NCI-H82 (cell line): ENCODE data around the gene CNR1.
"Not testable (repeated sequence)": the region's sequence is repeated elsewhere in the genome, so short reads cannot be mapped to it uniquely, and the experiment has no call there.

ENCODE experiments used
- DNase-seq: peaks from one replicate; lab custom pipeline; 2025; lab: John Stamatoyannopoulos, UW

The CNR1 gene

DNA sequence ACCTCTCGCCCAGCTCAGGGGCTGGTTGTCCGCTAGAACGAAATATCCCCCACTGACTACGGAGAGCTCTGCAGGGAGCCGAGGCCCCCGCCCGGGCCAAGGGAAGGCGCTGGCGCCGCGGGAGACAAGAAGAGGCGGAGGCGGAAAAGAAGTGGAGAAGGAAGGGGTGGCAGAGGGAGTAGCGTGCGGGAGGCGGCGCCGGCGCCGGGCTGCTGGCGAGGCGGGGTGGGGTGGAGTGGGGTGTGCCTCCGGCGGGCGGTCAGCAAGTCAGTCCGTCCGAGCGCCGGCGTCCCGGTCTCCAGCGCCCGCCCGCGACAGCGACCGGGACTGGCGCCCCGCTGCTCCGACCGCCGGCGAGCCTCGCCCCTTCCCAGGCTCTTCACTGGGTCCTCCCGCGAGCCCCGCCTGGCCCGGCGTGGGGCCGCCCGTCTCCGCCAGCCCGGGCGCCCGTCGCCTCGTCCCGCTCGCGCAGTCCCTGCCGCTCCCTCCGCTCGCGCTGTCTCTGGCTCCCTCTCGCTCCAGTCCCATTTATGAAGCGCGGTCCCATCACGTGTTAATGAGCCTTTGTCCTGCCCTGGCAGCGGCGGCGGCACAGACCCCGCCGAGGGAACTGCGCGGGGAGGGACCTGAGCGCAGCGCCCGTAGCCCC lies at the start of gene CNR1:
Gene CNR1 (minus strand): TSS at position 504 of the 649 bp plus-strand sequence. CDS start 21,073 bp downstream, outside the sequence.
- peak; percentile 58 for DNase-seq

DNA sequence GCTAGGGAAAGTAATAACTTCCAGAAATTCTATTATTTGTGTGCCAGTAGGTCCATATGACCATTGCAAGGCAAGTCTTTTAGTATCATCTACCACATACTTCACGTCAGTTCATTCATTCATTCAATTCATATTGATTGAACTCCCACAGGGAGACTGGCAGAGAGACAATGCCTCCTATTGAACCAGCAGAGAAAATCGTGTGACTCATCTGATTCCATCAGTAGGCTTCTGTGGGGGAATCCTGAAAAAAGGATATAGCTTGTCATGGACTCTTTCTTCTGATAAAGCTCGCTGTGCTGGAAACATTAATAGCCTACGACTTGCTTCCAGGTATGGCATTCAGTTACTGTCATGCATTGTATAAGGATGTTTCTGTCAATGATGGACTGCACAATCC lies 45.3 kb upstream of the CNR1 start:
- no peak for DNase-seq

DNA sequence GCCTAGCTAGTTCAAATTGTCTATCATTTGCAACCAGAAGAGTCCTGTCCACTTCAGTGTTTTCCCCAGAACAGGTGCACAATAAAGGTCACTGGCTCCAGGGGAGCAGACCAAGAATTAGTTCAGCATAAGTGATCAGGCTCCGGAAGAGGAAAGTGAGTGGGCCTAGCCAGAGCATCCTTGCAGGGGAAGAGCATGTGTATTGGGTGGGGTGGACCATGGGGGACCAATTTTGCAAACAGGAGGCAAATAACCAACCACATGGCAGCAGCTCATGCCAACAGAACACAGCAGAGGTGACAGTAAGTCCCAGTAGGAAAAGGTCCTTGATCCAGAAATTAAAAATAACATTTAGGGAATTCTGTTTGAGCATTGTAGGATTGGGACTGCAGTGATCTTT lies 43.2 kb upstream of the CNR1 start:
- DNase-seq = no peak

DNA sequence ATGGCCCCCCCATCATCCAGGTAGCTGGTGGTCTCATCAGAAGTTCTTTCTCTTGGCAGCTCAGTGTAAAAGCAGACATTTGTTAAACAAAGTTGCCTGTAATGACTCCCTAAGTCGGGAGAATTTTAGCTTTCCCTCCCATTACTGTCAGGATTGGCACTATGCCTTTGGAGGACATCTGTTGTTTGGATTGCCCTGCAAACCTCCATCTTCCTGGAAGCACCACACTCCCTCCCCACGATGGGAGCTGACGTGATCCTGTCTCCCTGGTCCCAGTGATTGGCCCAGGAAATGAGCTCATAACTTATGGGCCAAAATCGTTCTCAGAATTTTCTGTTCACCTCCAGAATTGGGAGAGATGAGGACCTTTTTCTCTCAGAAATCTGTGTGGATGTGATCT lies 42.6 kb upstream of the CNR1 start:
- no peak for DNase-seq

DNA sequence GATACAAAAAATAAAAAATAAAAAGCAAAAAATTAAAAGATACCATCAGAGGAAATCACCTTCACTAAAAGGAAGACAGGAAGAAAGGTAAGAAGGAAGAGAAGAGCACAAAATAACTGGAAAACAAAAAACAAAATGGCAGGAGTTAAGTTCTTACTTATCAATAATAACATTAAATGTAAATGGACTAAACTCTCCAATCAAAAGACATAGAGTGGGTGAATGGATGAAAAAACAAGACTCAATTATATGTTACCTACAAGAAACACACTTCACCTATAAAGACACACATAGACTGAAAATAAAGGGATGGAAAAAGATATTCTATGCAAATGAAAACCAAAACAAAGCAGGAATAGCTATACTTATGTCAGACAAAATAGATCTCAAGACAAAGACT lies 35.6 kb upstream of the CNR1 start:
- DNase-seq = not testable (repeated sequence)

DNA sequence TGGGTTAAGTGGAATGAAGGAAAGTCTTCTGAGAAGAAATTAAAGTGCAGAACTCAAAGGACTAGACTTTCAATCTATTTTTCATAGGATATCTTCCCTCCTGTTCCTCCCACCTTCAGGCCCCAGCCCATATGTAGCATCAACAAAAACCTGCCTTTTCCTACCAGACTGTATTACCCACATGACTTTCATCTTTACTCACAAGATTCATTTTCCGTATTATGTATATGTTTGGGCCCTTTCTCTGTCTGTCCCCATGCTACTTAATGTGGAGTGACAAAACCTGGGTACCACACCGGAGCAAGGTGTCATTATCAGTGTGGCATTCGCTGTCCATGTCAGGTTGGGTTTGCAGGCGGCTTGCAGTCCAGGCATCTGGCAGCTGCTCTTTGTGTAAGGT lies 18.8 kb upstream of the CNR1 start:
- DNase-seq = no peak

DNA sequence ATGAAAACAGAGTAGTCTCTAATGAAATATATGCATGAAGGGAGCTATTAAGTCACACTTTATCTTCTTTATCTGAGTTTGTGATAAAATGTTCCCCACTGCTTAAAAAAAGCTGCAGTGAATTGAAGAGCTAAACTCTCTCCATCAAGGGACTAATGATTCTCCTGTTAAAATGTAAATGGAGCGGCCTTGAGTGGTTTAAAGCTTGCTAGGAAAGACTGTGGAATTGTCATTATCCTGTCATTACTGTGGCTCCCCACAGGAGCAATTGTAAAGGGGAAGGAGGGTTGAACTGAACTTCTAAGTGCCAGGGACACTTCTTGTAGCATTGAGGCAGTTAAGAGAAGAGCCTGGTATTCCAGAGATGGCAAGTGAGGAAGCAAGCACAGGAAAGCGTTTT lies 17.3 kb upstream of the CNR1 start:
- DNase-seq = no peak

DNA sequence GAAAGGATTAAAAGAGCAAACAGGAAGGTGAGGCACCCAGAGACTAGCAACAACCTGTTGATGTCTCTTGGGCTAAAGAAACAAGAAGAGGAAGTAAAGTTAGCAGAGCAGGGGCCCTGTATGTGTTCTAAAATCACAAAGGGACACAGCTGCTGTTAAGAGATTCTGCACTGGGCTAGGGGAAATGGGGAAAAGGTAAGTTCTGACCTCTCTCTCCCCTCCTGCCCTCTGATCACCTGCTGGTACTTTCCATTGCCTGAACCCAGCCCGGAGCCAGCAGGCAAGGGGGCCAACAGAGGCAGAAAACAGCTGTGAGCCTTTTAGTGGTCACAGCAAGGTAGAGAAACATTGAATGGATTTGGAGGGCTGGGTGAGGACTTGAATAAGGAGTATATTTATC lies 13.5 kb upstream of the CNR1 start:
- DNase-seq = no peak

DNA sequence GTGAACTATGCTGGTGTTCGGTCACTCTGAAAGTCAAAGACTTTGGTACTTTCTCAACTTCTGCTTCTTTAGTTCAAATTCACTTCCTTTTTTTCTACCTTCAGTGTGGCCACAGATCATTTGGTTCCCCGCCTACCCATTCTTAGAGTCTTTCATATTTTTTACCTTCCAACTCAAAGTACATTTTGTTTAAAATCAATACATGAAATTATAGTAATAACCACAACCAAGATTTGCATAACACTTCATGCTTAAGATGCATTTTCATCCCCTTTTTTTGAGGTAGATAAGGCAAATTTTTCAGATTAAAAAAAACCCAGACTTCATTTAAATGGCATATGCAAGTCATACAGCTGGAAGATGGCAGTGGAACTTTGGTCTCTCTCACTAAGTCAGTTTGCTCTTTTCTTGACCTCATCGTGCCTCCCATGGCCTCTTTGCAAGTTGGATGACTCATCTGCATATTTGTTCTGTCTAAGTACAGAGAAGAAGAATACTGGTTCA lies 11.9 kb upstream of the CNR1 start:
- no peak for DNase-seq

DNA sequence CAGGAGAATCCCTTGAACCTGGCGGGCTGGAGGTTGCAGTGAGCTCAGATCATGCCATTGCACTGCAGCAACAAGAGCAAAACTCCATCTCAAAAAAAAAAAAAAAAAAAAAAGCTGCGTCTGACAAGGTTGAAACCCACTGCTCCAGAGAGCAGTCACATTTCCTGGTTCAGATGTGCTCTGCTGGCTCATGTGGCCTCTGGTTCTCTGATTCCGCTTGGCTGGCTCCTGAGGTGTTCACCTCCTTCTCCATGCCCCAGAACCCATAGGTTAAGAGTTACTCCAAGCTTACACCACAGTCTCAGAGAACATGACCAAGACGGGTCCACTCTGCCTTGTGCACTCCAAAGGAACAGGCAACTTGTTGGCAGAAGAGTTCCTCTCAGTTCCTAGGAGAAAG lies 8.8 kb upstream of the CNR1 start:
- DNase-seq = no peak

DNA sequence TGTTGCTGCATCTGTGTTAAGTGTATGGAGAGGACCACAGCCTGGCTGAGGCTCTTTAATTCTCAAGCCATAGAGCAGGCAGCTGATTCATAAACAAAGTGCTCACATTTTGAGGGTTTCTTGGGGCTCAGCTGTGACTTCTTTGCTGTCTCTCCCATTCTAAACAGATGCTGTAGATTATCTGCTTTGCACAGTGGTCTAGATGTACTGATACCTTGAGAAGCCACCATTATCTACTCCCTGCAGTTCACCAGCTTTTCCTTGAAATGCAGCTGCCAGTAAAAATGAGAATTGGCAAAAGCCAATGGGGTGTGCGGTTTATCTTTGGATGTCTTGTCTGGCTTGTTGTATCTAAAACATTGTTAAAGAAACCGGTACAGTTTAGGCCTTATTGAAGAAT lies 5.2 kb upstream of the CNR1 start:
- no peak for DNase-seq

DNA sequence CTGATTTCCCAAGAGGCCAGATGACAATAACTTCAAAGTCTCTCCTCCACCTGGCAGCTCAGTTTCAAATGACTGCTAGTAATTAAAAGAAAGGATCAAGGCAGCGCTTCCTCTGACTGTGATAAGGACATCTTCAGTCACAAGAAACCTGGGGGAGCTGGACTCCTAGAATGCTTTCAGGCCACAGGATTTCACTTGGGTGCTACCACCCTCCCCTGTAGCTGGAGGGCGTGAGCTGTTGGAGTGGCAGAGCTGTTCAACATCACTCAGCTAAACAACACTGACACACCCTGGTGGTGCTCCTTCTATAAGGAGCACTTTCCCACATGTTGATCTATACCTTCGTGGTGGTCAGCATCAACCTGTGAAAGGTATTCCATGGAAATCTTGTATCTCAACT lies 2.2 kb upstream of the CNR1 start:
- DNase-seq = peak; percentile 38

DNA sequence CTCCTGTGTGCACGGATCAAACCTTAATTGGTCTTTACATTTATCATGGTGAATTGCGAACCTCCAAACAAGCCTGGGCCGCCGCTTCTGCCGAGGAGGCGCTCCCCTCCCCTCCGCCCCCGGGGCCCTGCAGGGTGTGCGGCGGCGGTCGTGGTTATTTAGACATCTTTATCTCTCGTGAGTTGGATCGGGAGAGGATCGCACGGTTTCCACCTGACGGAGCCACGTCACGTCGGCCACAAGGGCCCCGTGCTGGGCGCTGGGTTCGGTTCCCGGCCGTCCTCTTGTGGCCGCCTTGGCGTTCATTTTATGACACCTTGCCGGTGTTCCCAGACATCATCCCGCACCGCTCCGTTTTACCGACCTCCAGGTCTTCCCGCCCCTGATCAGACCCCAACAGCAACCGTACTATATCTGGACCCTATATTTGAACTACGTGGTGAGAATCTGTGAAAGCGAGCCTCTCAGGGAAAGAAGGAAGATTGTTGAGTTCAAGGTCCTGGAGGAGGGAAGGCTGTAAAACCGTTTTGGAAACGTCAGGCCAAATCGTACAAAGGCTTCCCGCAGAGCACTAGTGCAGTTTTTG lies 1.3 kb upstream of the CNR1 start:
- peak; percentile 44 for DNase-seq

DNA sequence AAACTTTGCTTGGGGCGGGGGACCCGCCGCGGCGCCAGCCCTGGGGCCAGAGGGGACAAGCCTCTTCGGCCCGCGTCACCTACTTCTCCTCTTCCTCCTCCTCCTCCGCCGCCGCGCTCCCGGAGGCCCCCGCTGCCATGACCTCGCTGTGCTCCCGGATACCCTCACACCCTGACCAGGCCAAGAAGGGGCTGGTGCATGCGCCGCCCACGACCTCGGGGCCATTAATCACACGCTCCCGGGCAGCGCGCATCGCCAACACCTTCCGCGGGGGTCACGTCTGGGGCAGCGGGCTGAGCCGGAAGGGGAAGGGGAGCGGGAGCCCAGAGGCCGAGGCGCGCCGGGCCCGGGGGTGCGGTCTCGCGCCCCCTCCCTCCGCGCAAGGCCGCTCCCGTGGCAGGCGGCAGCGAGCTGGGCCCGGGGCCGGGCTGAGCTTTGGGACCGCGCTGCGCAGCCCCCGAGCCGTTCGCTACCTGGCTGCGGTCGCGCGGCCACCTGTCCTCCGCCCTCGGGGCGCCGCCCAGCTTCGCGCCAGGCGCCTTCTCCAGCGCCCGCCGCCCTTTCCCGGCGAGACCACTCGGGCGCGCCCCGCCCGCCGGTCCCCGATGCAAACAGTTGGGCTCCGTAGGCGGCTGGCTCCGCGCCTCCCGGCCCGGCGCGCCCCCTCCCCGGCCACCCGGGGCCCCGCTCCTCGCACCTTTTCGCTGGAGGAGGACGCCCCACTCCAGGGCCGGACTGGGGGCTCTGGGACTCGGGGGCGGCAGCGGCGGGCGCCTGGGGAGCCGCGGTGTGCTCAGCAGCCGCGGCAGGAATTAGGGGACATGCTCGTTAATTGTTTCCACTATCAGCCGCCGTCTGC lies 575 bp upstream of the CNR1 start:
- DNase-seq = peak; percentile 36

DNA sequence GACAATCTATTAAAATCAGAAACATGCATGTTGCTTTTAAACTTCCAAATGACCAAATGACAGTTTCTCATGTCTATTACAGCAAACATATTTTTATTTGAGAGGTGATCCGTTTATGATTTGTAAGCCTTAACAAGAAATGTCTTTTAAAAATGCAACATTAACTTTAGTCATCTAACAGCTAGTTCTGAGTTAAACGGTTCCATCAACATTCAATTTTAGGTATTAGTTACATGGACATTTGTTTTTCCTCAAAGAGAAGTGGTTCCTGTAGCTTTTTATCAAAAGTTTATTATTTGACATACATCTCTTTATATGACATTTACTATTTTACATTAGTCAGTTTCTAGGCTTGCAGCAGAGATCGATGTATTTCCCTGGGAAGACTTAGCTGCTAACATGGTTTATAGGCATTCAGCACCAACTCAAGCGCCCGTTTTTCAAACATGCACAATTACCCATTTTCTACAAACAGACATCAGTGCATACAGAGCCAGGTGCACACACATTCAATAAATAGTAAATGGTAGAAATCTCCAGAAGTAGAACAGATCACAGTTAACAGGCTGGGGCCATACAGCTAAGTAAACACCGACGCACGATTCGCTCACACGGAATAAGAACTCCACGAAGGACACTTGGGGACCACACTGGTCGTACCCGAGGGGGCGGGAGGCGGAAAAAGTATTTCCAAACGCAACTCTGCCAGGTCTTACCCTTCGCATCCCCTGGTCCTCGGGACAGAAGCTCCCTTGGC lies 882 bp downstream of the CNR1 start:
- DNase-seq = peak; percentile 49

DNA sequence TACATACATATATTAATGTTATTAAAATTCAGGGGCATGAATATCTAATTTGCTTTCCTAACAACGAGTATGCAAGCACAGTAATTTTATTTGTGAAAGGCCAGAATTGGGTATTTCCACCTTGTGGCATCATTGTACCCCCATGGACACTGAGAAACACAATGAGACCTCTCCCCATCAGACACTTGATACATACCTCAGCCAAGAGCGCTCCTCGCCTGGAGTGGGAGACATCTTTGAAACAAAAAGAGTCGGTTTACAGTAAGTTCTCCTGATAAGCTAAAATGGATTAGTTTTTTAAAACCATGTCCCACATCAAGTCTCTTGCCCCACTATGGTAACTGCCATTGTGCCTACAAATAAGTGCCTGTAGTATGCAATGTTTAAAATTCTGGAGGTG lies 2.1 kb downstream of the CNR1 start:
- peak; percentile 34 for DNase-seq

DNA sequence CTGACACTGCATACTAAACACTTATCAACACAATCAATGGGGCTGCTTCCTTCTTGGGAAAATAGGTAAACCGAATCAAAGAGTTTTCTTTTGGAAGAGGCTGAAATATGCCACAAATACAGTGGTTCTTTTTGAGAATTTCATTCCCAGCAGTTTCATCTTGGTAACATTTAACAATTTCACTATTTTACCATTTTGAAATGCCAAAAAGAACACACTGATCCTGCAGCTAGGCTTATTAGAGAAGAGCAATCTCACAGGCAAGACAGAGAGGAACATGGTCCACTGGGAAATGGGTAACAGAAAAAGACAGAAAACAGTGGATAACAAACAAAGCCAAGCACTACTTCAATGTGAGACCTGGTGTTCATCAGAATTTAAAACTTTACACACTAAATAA lies 2.5 kb downstream of the CNR1 start:
- DNase-seq = no peak

DNA sequence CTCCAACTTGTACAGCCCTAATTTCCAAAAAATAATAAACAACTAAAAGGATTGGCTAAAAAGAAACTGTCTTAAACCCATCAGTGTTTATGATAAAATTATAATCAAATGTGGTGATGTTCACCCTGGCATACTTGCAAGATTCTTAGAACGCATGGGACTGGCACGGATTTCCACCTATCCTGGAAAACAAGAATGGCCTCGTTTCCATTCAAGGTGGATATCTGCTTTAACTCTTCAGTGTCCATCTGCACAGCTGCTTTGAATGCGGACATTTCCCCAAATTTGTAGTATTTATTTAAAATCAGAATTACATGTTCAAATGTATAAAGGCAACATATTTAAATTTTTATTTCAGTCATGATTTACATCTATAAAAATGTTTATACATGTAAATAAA lies 4.2 kb downstream of the CNR1 start:
- no peak for DNase-seq

DNA sequence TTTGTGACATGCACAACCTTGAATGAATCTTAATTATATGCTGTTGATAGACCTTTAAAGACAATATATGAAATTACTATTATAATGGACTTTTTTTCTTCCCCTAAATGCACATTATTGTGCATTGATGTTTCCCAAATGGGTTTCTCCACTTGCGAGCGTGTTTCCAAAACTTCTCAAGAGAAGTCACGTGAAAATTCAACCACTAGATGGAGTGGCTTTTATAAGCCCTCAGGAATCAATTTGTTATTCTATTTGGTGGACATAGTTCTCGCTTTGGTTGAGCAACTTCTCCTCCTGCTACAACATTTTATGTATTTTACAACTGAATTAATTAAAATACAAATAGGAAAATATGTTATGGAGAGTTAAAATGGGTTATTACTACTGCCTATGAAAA lies 9.0 kb downstream of the CNR1 start:
- DNase-seq = no peak

DNA sequence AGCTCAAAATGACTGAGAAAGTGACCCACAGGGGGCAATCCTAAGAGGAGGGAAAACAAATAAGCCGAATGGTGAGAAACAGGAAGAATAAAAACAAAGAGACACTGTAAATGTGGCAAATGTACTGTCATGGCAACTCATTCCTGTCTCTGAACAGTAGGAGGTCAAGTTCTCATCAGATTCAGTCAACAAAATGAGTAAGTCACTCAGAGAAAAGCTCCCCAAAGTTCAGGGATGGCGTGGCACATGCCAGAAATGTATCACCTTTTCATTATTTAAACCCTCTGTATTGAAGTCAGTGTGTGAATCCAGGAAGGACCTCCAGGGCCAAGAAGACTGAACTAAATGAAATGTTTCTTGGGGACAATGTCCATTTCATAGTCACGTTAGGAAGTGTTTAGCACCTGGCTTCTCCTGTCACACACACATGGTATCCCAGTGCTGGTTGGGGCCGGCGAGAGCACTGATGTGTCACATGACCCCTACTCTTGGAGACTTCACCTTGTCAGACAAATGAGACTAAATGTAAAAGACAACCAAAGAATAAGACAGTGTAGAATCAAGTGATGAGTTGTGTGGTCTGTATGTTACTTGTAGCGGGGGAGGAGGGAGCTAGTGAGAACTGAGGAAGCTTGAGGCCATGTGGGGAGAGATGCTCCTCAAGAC lies 20.7 kb downstream of the CNR1 start:
- no peak for DNase-seq

DNA sequence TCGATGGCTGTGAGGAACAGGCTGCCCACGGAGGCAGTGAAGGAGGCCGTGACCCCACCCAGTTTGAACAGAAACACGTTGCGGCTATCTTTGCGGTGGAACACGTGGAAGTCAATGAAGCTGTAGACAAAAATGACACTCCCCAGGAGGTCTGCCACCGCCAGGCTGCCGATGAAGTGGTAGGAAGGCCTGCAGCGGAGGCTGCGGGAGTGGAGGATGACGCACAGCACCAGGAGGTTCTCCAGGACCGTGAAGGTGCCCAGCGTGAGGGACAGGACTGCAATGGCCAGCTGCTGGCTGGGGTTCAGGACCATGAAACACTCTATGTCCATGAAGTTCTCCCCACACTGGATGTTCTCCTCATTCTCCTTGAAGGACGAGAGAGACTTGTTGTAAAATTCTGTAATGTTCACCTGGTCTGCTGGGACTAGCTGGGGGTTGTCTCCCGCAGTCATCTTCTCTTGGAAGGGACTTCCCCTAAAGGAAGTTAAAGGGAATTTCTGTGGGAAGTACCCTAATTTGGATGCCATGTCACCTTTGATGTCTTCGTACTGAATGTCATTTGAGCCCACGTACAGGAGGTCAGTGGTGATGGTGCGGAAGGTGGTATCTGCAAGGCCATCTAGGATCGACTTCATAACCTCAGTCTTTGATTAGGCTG lies 21.4 kb downstream of the CNR1 start:
- DNase-seq = no peak
